Fibroblast of the aortic adventitia (primary cell): ENCODE results near the gene CYS1. TPM values are rescaled to one million over a fixed set of nuclear protein-coding genes. Genes with fewer than 3 reads are reported as not detected.
"Not testable (repeated sequence)": the region's sequence is repeated elsewhere in the genome, so short reads cannot be mapped to it uniquely, and the experiment has no call there.

Experiments
- DNase-seq: peaks from one replicate; pipeline ENCODE4 v3.0.0-alpha.2; 2010; ENCODE audit warnings: low read depth
- H3K4me3 ChIP-seq: 2 replicates; pipeline ENCODE4 v1.5.1; 2011; ENCODE audit warnings: low read depth, mild to moderate bottlenecking, control low read depth, low read length, moderate library complexity
- CTCF ChIP-seq: IDR thresholded peaks from 2 replicates; pipeline ENCODE4 v1.5.1; 2011; ENCODE audit warnings: mild to moderate bottlenecking, low read length, control low read depth, inconsistent platforms; ENCODE audit not compliant: insufficient read depth
- total RNA-seq: library from RNA; depleted of rRNA; stranded (reverse); fragments of >200 nt; gene quantifications from 2 replicates; pipeline ENCODE4 v1.2.3, GENCODE V29; 2012; ENCODE audit warnings: low replicate concordance

CYS1 gene
- total RNA-seq, 1 donor = 3.2 TPM

DNA sequence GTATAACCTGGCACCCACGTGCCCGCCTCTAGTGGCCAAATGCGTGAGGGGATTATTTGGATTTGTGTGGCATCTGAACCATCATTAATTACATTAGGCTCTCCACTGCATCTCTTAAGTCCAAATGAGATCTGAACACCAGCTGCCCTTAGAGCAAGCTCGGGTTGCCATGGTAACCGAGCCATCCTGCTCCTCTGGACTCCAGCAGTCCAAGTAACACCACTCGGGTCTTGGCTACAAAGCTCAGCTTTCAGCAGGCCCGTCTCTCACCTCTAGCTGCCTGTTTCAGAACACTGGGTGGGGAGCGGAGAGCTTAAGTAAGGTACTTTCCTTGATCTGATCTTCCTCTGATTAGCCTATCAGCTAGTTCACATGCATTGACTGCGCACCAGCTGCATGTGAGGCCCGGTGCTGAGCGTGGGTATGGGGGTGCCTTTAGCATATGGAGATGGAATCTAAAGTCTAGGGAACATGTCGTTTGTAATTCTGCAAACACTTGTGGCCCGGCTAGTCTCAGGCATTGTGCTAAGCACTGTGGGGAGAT, 14.1 kb upstream of the CYS1 start:
- no peak for TF ChIP-seq CTCF
- H3K4me3 ChIP-seq = no peak overlapping the region
- DNase-seq = no peak

DNA sequence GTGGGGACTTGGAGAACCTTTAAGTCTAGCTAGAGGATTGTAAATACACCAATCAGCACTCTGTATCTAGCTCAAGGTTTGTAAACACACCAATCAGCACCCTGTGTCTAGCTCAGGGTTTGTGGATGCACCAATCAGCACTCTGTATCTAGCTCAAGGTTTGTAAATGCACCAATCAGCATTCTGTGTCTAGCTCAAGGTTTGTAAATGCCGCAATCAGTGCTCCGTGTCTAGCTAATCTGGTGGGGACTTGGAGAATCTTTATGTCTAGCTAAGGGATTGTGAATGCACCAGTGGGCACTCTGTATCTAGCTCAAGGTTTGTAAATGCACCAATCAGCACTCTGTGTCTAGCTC, 11.7 kb upstream of the CYS1 start:
- not testable (repeated sequence) for DNase-seq, H3K4me3 ChIP-seq

DNA sequence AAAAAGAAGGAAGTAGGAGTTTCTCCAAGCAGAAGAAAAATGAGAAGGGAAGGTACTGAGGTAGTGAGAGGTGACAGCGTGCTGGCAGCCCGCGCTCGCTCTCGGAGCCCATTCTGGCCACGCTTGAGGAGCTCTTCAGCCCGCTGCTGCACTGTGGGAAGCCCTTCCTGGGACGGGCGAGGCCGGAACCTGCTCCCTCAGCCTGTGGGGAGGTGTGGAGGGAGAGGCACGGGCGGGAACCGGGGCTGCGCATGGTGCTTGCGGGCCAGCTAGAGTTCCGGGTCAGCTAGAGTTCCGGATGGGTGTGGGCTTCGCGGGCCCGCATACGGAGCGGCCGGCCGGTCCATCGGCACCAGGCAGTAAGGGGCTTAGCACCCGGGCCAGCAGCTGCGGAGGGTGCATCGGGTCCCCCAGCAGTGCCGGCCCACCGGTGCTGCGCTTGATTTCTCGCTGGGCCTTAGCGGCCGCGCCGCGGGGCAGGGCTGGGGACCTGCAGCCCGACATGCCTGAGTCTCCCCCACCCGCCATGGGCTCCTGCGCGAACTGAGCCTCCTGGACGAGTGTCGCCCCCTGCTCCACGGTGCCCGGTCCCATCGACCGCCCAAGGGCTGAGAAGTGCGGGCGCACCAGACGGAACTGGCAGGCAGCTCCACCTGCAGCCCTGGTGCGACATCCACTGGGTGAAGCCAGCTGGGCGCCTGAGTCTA, 11.1 kb upstream of the CYS1 start:
- no peak for TF ChIP-seq CTCF
- DNase-seq = no peak
- no peak overlapping the region for H3K4me3 ChIP-seq

GRCh38 chr2:10089565-10090190, 9.5 kb upstream of the CYS1 start:
- no peak for DNase-seq
- TF ChIP-seq CTCF = no peak
- no peak overlapping the region for H3K4me3 ChIP-seq

DNA sequence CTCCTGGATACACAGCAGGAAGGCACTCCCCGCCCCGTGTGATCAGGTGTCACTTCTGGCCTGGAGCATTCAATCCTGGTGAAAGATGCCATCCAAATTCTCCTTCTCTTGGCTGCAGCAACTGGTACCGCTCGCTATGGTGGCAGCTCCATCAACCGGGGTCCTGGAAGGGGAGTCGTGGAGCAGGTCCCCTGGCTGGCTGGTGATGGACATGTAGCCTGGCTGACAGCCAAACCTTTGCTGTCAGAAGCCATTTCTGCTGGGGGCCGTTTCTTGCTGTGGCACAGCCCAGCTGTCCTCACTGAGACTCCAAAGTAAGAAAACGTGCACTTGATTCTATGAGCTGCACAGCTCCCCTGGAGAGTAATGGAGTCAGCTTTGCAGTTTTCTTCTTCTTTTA, 7.1 kb upstream of the CYS1 start:
- DNase-seq = no peak
- no peak overlapping the region for H3K4me3 ChIP-seq
- TF ChIP-seq CTCF = no peak

GRCh38 chr2:10086950-10087349, 6.7 kb upstream of the CYS1 start:
- DNase-seq = no peak
- TF ChIP-seq CTCF = no peak
- no peak overlapping the region for H3K4me3 ChIP-seq

- DNase-seq = no peak
- no peak overlapping the region for H3K4me3 ChIP-seq
- no peak for TF ChIP-seq CTCF
These were observed 5.5 kb upstream of the CYS1 start for GRCh38 chr2:10085668-10086059.
